MCF 10A (cell line): ENCODE data around the gene TCP11X1. TPM values are rescaled to one million over a fixed set of nuclear protein-coding genes. Genes with fewer than 3 reads are reported as not detected.

Source experiments
- total RNA-seq: library from RNA; stranded (reverse); gene quantifications from 2 replicates; pipeline ENCODE4 v1.2.3, GENCODE V29; 2022

Gene TCP11X1
- total RNA-seq, 1 experiment from 2014 or later, result not detected

Other genes starting within 250 kb of the TCP11X1 start
- not detected in 2 replicates for gene TCEAL2, start 89.6 kb upstream of the TCP11X1 start, total RNA-seq
- gene TCEAL6, start 72.8 kb upstream of the TCP11X1 start, total RNA-seq, result not detected in 2 replicates
- not detected in 2 replicates for gene BEX5, start 59.3 kb upstream of the TCP11X1 start, total RNA-seq
- not detected in 2 replicates for gene NXF2, start 31.9 kb downstream of the TCP11X1 start, total RNA-seq
- gene NXF2B, start 224.7 kb downstream of the TCP11X1 start, total RNA-seq, result not detected in 2 replicates